HG03159 (cell line): ENCODE data around the gene YAF2.

ENCODE experiments used
- ATAC-seq: cut with Tn5 transposase; IDR thresholded peaks from one replicate; pipeline ENCODE4 v1.9.1; 2021; ENCODE audit warnings: mild to moderate bottlenecking, moderate library complexity; ENCODE audit not compliant: unreplicated experiment

Gene YAF2

DNA sequence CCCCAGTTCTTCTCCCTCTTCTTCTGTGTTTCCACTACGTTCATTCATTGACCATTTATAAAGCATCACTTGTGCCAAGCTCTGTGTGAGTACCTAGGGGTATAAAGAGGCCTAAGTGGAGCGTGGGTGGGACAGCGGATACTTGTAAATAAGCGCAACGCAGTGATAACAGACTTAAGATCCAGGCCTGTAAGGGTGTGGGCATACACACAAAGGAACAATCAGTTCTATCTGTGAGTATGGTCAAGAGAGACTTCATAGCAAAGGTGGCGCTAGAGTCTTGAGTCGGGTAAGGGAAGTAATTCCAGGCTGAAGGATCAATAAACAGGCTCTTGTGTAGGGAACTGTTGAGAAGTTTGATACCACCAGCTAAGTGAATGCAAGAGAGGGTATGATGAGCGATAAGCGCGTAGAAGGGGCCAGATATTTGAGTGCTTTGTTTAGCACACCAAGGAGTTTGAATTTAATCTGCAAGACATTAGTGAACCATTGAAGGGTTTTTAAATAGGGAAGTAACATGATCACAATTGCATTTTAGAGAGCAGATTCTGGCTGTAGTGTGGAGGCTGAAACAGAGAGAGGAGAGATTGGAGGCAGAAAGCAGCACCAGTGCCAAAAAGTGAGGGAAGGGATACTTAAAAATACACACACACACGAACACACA is 92.4 kb downstream of the YAF2 start:
- ATAC-seq = no peak

DNA sequence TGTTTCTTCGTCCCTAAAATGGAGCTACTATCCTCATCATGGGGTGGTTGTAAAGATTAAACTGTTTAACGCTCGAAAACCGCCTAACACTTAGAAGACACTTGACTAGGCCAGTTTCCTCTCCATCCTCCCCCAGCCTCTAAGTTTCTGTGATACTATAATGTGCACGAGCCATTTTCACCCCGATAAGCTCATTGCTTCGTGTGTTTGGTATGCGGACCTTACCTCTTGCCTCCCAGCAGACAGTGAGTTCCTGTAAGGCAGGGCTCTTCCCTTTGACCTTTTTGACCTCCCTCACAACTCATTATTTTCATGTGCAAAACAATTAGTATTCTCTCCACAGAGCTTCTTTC is 92.9 kb downstream of the YAF2 start:
- peak; percentile 19 for ATAC-seq

DNA sequence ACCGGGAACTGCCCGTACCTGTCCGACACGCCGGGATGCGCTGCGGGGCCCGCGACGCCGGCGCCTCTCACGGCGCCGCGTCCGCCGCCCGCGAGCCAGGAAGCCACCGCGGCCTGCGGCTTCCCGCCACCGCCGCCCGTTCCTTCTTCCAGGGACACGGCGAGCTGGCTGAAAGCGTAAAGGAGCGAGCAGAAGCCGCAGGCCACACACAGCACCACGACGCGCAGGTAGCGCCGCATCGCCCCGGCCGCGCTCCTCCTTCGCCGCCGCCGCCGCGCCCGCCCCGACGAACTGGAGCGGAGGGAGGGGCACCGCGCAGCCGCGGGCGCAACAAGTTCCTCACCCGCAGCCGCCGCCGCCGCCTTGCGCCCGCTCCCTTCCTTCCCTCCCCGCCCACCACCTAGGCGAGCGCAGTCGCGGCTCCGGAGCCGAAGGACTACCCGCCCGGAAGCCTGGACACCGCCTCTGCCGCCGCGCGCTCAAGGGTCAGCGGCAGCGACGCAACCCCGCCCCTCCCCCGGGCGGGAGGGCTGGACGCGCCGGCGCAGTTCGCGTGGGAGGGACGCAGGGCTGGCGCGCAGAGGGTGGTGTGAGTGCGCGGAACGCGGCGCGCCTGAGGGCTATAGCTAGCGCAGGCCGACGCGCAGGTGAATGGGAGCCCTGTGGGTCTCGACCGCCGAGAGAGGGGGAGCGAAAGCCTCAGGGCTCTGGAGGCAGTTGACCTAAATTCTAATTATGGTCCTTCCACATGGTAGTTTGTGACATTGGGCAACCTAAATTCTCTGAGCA is 93.4 kb downstream of the YAF2 start, which contains the start of gene GXYLT1:
Gene GXYLT1, minus strand, starts transcription at position 467 of the 789 bp plus-strand sequence. Its CDS starts 228 bp downstream, at position 239.
- peak; percentile 92 for ATAC-seq

DNA sequence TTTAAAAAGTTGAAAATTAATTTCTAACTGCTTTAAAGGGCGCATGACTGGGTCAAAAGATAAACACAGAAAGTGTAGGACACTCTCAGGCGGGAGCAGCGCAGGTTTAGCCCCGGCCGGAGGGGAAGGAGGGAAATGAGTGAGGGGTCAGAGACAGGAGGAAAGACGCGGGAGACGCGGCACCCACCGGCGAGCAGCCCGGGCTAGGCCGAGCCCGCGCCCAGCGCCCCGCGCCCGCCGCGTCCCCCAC is 94.0 kb downstream of the YAF2 start:
- peak; percentile 23 for ATAC-seq

DNA sequence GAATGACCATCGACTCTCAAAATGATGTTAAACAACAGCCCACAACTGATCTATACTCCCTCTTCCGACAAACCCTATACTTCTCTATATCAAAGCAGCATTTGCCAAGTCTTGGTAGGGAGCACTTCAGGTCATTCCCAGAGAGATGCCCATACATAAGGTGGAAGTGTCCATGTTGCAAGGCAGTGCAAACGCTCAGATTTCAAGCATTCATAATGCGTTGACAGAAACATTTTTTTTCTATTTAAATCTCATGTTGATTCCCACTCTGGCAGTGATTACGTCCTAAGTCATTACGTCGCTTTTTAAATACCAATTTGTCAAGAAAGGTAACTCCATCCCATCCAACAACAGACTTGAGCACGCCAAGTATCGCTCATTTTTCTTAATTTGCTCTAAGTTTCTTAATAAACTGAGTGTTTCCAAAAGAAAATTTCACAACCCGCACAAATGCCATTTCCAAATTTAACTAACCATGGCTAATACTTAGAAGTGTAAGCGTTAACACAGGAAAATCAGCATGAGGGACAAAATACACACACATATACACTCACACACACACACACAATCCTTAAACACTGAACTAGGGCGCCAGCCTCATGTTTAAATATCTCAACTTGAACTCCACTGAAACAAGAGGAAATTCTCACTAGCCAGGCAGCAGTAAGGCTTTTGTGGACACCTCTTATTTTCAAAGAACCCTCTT is 94.4 kb downstream of the YAF2 start:
- ATAC-seq = peak; percentile 0

DNA sequence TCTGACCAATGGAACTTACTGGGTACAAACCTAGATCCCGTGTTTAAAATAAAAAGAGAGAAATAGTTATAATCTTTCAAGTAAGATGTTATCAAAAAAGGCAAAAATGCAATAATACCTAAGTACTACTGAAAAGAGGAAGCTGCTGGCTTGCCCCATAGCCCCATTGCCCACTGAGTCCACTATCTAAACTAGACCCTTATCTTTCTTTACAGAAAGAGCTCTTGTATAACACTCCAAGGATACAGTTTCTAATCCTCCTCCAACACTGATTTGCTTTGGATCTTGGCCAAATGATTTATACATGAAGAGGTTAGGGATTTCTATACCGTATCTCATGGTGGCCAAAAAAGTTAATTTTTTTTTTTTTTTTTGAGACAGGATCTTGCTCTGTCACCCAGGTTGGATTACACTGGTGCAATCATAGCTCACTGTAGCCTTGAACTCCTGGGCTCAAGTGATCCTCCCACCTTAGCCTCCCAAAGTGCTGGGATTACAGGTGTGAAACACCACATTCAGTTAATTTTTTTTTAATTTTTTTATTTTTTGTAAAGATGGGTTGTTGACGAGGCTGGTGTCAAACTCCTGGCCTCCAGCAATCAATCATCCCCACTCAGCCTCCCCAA is 96.0 kb downstream of the YAF2 start:
- ATAC-seq = no peak

DNA sequence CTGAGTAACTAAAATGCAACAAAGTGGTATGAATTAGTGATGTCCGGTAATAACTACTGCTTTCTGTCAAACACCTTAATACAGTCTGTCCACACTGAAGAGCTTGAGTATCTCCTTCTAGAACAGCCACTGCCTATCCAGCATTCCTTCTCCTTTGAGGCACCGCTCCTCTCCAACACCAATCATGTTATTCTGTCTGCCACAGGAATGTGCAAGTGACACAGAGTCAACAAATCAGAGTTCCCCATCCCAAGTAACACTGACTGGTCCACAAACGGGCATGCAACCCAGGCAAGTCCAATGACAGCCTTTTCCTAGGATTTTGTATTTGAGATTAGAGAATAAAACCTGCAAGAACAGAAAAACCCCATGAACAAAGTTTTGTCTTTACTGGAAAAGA is 97.1 kb downstream of the YAF2 start:
- ATAC-seq = no peak

DNA sequence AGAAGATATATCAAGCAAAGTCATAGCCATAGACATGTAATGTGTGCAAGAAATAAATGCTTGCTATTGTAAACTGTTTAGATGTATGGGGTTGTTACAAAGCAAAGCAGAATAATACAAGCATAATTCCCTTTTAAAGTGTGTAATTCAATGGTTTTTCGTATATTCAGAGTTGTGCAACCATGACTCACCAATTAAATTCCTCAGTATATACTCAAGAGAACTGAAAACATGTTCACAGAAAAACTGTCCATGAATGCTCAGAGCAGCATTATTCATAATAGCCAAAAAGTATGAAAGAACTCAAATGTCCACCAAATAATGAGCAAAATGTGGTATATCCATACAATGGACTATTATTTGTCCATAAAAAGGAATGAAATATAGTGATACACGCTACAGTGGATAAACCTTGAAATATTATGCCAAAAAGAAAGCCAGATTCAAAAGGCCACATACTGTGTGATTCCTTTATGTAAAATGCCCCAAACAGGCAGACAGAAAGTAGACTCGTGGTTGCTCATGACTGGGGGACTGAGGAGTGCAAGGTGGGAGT is 102.7 kb downstream of the YAF2 start:
- no peak for ATAC-seq

DNA sequence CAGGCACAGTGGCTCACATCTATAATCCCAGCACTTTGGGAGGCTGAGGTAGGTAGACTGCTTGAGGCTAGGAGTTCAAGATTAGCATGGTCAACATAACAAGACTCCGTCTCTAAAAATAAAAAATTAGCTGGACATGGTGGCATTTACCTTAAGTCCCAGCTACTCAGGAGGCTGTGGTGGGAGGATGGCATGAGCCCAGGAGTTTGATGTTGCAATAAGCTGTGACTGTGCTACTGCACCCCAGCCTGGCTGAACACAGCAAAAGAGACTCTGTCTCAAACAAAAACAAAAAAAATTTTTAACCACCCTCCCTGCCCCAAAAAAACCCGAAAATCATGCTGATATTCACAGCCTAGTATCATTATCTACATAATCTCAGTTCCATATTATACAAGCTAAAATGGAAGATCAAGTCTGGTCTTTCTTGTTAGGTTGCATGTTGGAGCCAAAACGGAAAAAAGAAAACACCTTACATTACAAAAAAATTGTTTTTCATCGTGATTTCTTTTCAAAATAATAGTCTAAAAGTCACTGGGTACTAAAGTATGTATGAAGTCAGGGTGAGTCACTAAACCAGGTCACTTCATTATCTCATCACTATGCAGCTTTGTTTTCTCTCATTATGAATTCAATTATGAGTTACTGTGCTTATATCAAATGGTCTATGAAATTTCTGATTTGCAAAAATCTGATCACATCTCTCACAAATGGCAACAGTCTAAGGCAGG is 107.2 kb downstream of the YAF2 start:
- ATAC-seq = no peak

DNA sequence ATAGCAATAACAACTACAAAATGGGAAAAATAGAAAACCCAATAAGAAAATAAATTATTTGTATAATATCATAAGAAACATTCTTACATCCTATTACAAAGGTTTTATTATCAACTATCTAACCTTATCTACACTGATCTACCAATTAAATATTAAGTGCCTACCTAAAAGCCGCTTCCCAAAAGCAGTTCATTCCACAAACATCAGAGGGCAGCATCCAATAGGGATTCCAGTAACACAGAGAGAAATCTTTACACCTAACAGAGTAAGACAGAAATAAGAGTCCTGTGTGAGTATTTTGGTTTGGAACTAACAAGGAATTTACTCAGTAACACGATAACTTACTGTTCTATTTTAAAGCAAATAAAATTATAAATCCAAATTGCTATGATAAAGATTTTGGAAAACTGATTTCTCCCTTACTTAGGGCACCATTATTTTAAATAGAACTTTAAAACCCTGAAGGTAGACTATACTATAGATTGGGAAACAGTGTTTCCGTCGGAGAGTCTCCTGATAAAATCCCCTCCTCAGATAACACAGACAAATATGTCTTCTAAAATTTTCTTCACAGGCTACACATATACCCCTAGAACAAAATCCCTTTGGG is 108.3 kb downstream of the YAF2 start:
- ATAC-seq = no peak

DNA sequence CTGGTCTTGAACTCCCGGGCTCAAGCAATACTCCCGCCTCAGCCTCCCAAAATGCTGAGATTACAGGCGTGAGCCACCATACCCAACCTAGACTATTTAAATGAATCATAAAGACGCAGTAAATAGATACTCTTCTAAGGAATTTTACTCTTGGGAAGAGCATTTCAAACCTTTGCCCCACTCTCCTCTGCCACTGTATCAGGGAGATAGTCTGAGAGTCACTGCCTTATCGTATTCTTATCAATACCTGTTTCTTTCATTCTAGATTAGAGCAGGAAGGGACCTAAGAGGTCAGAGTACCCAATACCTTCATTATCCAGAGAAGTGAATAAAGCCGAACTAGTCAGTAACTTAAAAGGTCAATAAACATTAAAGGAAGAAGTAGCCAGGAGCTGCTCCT is 109.2 kb downstream of the YAF2 start:
- no peak for ATAC-seq

DNA sequence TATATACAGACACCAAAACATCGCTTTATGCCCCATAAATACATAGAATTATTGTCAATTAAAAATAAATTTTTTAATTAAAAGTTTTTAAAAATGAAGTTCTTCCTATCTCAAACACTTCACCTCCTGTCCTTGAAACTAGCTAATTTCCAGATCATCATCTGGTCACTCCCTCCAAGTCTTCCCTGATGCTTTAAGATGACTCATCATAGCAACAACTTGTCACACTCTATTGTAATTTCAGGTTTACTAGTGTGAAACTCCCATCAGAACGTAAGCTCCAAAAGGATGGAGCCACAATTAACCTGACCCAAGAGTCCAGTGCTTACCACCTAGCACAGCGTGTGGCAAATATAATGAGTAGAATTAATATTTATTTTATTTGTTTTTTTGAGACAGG is 109.7 kb downstream of the YAF2 start:
- no peak for ATAC-seq

DNA sequence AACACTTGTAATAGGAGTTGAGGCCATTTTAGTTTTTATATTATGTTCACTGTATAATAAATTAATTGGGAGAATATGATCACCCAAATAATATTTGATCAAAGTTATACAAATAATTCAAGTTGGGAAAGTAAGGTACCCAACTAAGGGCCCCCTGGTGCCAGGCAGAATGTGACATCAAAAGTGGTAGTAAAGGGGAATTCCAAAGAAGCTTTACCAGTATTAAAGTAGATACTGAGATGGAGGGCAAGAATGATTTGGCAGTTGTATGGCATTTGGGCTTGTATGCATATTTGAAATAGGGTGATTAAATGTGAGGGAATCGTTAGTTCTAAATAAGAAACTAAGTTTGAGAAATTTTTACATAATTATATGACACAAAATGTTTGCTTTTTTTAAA is 111.1 kb downstream of the YAF2 start:
- no peak for ATAC-seq

DNA sequence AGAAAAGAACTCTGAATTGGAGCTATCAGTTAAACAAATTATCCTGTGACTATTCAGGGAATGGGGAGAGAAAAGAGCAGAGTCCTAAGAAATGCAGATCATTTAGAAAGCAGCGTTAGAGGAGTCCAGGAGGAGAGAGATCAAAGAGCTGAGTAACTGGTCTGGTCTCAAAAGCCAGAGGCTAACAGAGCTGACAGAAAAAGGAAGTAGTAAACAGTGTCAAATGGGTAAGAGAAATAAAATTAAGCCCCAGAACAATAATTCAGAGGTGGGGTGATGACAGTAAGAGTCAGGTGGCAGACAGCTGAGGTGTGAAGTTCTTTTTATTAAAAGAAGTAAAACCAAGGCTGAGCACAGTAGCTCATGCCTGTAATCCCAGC is 112.7 kb downstream of the YAF2 start:
- no peak for ATAC-seq

DNA sequence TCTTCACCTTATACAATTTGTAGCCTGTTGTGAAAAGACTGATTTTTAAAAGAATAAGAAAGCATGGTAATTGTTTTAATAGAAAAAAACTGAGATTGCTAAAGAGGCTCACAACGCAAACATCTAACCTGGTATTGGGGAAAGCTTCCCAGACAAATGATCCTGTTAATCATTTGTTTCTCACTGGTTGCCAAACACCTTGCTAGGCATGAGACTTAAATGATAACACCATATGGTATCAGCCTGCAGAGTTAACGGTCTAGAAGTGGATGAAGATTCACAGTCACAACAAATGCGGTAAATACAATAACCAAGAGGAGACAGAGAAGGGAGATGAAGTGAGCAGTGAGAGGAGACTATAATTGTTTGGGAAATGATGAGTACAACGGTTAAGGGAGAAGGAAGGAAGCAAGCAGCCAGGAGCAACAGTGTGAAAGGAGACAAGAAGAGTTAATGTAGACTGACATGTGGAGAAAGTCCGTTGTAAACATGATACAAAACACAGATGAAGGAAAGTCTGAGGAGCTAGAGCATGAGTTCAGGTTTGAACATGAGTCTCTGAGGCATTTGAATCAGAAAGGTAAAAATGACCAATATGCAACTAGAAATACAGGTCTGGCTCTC is 113.2 kb downstream of the YAF2 start:
- no peak for ATAC-seq

DNA sequence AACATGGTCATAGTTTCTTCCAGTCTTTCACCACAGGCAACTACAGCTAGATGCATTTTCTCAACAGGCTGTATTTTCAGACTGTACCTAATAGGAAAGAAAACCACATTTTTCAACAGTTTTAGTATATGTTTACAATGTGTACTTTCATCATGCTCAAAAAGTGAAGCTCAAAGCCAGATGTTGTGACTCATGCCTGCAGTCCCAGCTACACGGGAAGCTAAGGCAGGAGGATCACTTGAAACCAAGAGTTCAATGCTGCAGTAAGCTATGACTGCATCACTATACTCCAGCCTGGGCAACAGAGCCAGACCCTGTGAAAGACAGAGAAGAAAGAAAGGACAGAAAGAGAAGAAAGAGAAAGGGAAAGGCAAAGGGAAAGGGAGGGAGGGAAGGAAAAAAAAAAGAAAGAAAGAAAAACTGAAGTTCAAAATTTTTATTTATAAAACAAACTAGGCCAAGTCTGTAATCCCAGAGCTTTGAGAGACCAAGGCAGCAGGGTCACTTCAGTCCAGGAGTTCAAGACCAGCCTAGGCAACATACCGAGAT is 118.9 kb downstream of the YAF2 start:
- ATAC-seq = no peak

DNA sequence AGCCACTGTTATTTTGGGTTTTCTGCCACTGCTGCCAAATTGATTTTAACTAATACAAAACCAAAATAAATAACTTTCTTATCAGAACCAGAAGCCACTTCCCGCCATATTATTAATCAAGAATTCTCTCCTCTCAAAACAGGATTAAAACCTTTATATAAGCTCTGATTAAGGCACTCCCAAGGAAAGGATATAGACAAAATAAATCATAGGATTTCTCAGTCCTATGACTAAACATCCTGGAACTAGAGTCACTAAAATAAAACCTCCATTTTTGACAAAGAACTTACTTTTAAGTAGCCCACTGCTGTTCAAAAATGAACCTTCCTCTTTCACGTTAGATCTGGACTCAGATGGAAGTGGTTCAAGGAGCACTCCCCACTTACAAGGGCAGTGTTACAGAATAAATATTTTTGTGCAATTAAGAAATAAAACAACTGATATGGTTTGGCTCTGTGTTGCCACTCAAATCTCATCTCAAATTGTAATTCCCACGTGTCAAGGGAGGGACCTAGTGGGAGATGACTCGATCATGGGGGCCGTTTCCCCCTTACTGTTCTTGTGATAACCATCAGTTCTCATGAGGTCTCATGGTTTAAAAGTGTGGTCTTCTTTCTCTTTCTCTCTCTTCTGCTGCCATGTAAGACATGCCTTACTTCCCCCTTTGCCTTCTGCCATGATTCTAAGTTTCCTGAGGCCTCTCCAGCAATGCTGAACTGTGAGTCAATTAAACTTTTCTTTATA is 119.7 kb downstream of the YAF2 start:
- no peak for ATAC-seq

DNA sequence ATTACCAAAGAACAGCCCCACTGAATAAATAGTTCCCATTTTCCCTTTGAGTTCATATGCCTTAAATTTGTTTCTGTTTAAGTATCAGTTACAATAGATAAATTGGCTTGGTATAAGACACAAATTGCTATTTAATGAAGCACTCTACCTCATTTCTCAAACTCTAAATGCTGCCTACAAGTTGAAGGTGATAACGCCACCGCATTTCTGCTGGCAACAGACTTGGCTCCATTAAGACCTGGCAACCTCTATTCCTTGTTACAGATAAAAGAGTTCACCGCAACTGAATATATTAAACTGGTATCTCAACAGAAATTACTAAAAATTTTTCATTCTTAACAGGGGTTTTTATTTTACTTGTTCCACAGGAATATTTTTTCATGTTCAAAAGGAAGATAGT is 129.0 kb downstream of the YAF2 start:
- no peak for ATAC-seq
